Measurements from ENCODE around the gene TIGD1.

Gene TIGD1

DNA sequence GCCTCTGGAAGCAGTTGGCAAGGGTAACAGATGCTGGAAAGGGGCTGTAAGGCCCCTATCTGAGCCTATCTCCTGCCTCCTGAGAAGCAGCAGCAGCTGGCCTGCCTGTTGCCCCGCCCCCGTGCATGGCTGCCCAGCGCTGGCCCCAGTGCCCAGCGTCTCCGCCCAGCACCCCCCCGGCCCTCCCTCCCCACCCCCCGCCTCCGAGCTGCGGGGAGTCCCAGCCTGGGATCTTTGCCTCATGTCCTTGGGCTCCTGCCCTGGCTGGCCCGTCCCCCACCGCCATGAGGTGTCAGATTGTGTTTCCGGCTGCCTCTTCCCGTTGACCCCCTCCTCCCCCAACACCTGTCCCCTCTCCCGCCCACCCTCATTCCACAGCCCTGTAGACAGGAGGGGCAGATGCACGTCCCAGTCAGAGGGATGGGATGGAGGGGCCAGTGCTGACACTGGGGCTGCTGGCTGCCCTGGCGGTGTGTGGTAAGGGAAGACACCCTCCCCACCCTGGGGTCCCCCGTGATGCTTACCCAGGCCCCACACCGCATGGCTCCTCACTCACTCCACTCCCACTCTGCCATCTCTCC, 24.5 kb downstream of the TIGD1 start, which contains the start of gene CHRND:
TSS of gene CHRND (plus strand) at position 370 of the 581 bp plus-strand sequence. CDS start at position 426, 56 bp downstream.
- in situ Hi-C loops (cut with MboI; ENCODE audit: low sequenced_read_pairs, unreplicated experiment), result no loop called here
- no peak for TF ChIP-seq CTCF (IDR thresholded peaks at IDR 0.05; ENCODE audit: borderline replicate concordance, control extremely low read depth, extremely low read depth, insufficient read depth, missing control alignments)
- DNase-seq (ENCODE audit: low spot score), result no peak

DNA sequence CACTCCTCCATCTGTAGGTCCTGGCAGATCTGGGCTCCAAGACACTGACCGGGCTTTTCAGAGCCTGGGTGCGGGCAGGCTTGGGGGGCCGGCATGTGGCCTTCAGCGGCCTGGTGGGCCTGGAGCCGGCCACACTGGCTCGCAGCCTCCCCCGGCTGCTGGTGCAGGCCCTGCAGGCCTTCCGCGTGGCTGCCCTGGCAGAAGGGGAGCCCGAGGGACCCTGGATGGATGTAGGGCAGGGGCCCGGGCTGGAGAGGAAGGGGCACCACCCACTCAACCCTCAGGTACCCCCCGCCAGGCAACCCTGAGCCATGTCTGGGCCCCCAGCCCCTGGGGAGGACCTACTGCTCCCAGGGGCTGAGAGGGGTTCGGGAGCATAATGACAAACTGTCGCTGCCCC, 25.2 kb downstream of the TIGD1 start:
- DNase-seq (ENCODE audit: low spot score), result no peak
- TF ChIP-seq CTCF (IDR thresholded peaks at IDR 0.05; ENCODE audit: borderline replicate concordance, control extremely low read depth, extremely low read depth, insufficient read depth, missing control alignments), result no peak
- in situ Hi-C loops (cut with MboI; ENCODE audit: low sequenced_read_pairs, unreplicated experiment), result no loop called here

DNA sequence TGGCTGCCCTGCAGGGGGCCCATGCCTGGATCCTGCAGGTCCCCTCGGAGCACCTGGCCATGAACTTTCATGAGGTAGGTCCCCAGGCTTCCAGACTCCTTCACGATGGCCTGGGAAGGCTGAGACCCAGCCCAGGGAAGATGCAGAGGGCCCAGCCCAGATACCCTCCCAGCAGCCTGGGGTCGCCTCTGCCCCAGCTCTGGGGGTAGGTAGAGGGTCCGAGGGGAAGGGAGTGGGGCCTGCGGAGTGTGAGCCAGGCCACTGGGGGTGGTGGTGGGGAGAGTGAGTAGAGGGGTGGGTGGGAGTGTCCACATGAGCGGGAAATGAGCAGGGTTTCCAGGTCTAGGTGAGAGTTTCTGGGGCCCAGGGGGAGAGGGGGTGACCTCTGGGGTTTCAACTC, 25.6 kb downstream of the TIGD1 start:
- no peak for TF ChIP-seq CTCF (IDR thresholded peaks at IDR 0.05; ENCODE audit: borderline replicate concordance, control extremely low read depth, extremely low read depth, insufficient read depth, missing control alignments)
- in situ Hi-C loops (cut with MboI; ENCODE audit: low sequenced_read_pairs, unreplicated experiment), result no loop called here
- DNase-seq (ENCODE audit: low spot score), result no peak

- in situ Hi-C loops (cut with MboI; ENCODE audit: low sequenced_read_pairs, unreplicated experiment), result no loop called here
- DNase-seq (ENCODE audit: low spot score), result no peak
- peak; percentile 9 for TF ChIP-seq CTCF (IDR thresholded peaks at IDR 0.05; ENCODE audit: borderline replicate concordance, control extremely low read depth, extremely low read depth, insufficient read depth, missing control alignments)
Observed at GRCh38 chr2:232523682-232524597, 26.4 kb downstream of the TIGD1 start.

GRCh38 chr2:232523402-232523681, 27.0 kb downstream of the TIGD1 start:
- no peak for DNase-seq (ENCODE audit: low spot score)
- no peak for TF ChIP-seq CTCF (IDR thresholded peaks at IDR 0.05; ENCODE audit: borderline replicate concordance, control extremely low read depth, extremely low read depth, insufficient read depth, missing control alignments)
- in situ Hi-C loops (cut with MboI; ENCODE audit: low sequenced_read_pairs, unreplicated experiment), result no loop called here

GRCh38 chr2:232522623-232523401, 27.5 kb downstream of the TIGD1 start:
- no peak for TF ChIP-seq CTCF (IDR thresholded peaks at IDR 0.05; ENCODE audit: borderline replicate concordance, control extremely low read depth, extremely low read depth, insufficient read depth, missing control alignments)
- DNase-seq (ENCODE audit: low spot score), result no peak
- in situ Hi-C loops (cut with MboI; ENCODE audit: low sequenced_read_pairs, unreplicated experiment), result no loop called here

Data from GM13976 (cell line).